HG03442 (cell line): ENCODE data around the gene MAPK12.

Experiments used
- ATAC-seq: cut with Tn5 transposase; IDR thresholded peaks from one replicate; pipeline ENCODE4 v1.9.1; 2021; ENCODE audit warnings: mild to moderate bottlenecking, moderate library complexity; ENCODE audit not compliant: unreplicated experiment

Gene MAPK12

GRCh38 chr22:50299785-50300619 lies 38.5 kb upstream of the MAPK12 start:
- ATAC-seq: no peak

- no peak for ATAC-seq
These were observed 37.7 kb upstream of the MAPK12 start for GRCh38 chr22:50298937-50299784.

GRCh38 chr22:50298266-50298637 lies 36.8 kb upstream of the MAPK12 start:
- ATAC-seq: no peak

GRCh38 chr22:50297510-50298265 lies 36.2 kb upstream of the MAPK12 start:
- ATAC-seq: no peak

GRCh38 chr22:50296658-50297490 lies 35.4 kb upstream of the MAPK12 start:
- ATAC-seq: no peak

DNA sequence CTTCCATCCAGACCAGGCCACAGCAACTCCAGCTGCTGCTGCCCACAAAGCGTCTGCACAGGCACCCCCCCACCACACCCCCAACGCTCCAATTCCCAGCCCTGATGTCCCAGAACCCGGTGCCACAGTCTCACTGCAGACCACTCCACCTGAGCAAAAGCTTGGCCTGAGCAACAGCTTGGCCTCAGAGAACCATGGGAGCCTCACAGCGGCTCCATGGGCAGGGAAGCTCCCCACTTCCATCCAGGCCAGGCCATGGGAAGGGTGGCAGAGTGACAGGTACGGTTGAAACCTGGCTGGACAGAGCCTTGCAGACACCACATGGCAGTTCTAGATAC lies 32.8 kb upstream of the MAPK12 start:
- ATAC-seq: no peak

- ATAC-seq: no peak
These were observed 32.2 kb upstream of the MAPK12 start for GRCh38 chr22:50293441-50294318.

DNA sequence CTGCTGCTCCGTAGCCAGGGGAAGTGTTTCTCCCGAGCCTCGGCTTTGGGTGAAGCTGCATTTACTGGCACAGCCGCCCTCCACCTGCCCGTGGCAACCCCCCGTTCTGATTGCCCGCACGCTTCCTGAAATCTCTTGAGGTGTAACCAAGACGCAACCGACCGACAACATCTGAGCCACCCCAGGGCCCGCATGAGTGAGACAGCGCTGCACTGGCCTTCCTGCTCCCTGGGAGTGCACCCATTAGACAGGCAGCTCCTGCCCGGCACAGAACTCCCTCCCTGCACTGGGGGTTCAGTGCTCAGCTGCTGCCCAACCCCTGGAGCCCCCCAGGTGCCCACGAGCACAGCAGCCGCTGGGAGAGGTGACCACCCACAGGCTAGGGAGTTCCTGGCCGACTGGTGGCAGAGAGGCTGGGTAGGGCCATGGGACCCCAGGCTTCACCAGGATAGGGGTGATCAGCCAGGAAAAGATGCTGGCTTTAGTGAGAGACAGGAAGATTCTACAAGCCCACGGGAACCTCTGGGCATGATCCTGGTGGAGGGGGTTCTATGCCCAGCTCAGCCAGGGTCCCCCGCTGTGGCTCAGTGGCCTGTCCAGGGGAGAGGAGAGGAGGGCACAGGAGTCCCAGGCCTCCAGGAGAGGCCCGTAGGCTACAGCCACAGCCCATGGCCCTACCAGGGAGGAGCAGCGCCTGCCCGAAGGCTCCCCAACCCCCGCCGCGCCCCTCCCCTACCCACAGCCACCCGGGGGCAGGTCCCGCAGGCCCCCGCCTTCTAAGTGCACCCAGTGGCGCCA lies 31.4 kb upstream of the MAPK12 start:
- no peak for ATAC-seq

GRCh38 chr22:50289942-50290630 lies 28.6 kb upstream of the MAPK12 start:
- ATAC-seq: no peak

- no peak for ATAC-seq
These were observed 27.9 kb upstream of the MAPK12 start for GRCh38 chr22:50289151-50289941.

DNA sequence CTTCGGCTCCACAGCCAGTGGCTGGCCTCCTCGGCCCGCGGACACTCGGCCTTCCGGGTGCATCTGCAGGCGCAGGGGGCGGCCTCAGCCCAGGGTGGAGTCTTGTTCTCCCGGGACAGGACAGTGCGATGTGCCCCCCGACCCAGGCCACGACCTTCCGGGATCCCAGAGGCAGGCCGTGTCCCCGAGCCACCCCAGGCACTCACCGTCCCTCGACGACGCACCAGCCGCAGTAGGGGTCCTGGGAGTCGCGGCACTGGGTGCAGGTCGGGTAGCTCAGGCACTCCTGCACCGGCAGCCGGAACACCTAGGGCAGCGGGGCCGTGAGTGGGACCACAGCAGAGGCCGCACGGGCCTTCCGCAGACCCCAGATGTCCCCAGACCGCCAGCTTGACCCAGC lies 26.2 kb upstream of the MAPK12 start:
- no peak for ATAC-seq

DNA sequence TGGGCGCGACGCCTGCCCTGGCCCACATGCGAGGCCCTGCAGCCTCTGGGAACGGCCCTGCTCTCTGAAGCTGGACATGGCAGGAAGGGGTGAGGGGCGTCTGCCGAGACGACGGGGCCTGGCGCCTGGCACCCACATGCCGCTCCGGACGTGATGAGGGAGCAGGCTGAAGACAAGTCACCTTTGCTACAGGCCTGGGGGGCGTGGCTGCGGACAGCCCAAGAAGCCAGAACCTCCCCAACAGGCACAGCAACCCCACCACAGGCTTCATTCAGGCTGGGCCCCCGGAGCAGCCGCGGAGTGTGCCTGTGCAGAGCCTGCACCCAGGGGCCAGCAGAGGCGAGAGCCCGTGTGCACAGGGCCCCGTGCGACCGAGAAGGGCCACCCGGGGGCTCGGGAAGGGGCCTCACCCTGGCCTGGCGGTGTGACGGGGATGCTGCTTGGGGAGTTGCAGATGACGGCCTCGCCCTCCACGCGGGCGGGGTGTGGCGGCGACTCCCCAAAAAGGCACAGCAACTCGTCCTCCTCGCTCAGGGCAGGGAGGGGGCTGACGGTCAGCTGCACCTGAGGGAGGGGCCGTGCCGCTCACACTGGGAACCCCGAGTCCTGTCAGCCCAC lies 25.3 kb upstream of the MAPK12 start:
- ATAC-seq: no peak

- no peak for ATAC-seq
These were observed 24.8 kb upstream of the MAPK12 start for GRCh38 chr22:50286275-50286674.

DNA sequence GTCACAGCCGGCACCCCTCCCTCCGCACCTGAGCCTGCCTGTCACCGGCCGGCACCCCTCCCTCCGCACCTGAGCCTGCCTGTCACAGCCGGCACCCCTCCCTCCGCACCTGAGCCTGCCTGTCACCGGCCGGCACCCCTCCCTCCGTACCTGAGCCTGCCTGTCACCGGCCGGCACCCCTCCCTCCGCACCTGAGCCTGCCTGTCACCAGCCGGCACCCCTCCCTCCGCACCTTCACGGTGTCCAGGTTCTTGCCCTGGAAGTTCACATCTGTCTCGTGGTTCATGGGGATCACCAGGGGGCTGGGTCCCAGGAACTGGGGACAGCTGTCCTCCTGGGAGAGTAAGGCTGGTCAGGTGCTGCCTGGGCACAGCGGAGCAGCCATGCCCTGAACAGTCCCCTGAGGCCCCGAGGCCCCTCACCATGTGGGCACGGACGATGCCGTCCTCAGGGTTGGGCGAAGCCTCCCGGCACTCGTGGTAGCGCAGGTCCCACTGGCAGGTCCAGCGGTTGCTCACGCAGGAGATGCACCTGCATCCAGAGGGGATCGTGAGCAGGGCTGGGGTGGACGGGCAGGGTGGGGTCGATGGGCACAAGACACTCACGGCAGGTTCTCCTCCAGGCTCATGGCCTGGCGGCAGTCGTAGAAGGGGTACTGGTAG lies 24.2 kb upstream of the MAPK12 start:
- ATAC-seq: no peak

- no peak for ATAC-seq
These were observed 23.0 kb upstream of the MAPK12 start for GRCh38 chr22:50284479-50284878.

DNA sequence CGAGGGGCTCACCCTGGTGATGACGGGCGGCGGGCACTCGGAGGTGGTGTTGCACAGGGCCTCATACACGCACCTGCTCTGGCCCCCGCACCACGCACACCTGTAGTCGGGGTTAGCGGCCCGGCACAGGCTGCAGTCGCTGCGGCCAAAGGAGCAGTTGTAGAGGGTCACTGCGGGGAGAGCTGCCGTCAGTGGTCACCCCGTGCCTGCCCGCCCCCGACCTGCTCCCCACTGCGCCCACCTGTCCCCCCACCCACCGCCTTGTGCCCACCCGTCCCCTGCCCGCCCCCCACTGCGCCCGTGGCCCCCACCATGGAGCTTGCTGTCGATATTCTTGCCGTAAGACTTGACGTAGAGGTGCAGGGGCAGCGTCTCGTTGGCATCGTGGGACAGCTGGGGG lies 22.3 kb upstream of the MAPK12 start:
- no peak for ATAC-seq
